ENCODE results near the gene SLC44A3. TPM values are rescaled to one million over a fixed set of nuclear protein-coding genes. Genes with fewer than 3 reads are reported as not detected.

Gene SLC44A3
- total and polyA plus RNA-seq, 9 of the 15 experiments (the other 6 are each of a cell fraction or from before 2014, with no cell fraction given) = not detected

- BruUV-seq (replicated peaks) = no TSS peak
- ATAC-seq (no peak), FAIRE-seq (no peak), DNase-seq (ENCODE audit: extremely low read depth in 1 of 4, low spot score in 3 of 4) (no peak)
- Histone ChIP-seq H4K20me1 (replicated peaks; ENCODE audit: control insufficient read depth, insufficient read depth, low read length) (no peaks in the 10 kb centered on the region), H3K4me2 (ENCODE audit: insufficient read depth, low read length) (no peak overlapping the region), H3K9me1 (ENCODE audit: control insufficient read depth, insufficient read depth, low read length) (no peaks in the 10 kb centered on the region), H3K36me3 (ENCODE audit: control insufficient read depth, insufficient read depth, low read length) (no peaks in the 10 kb centered on the region), H3K4me3 (no peak overlapping the region), H3K27me3 (ENCODE audit: control insufficient read depth in 2 of 2, insufficient read depth in 2 of 2, low read length in 2 of 2) (peaks cover 9 to 29% of the 10 kb centered on the region in 2 experiments; a peak in 4 of 5 replicates), H3K9me3 (replicated peaks; ENCODE audit: control insufficient read depth, insufficient read depth, low read depth, low read length) (no peaks in the 10 kb centered on the region), H3K9ac (ENCODE audit: insufficient read depth in 1 of 2, low read depth in 2 of 2, low read length in 2 of 2) (no peak overlapping the region), H3K79me2 (ENCODE audit: control insufficient read depth, insufficient read depth, low read length) (no peaks in the 10 kb centered on the region), H3K4me1 (replicated peaks in 1 of 2; ENCODE audit: control insufficient read depth in 2 of 2, insufficient read depth in 2 of 2, low read length in 2 of 2) (no peaks in the 10 kb centered on the region; a peak in 1 of 5 replicates), H3K27ac (ENCODE audit: extremely low read depth, low read depth, low read length) (no peak overlapping the region), H2AFZ (ENCODE audit: low read depth, low read length) (no peak overlapping the region)
- intact Hi-C loops (cut with micrococcal nuclease) = no loop called here
- TF ChIP-seq SNAPC5 (CRISPR knock-in tag; IDR thresholded peaks at IDR 0.05) = no peak
- no peak for TF ChIP-seq CHD1 (IDR thresholded peaks at IDR 0.05; ENCODE audit: low read length)
- TF ChIP-seq RBM25 (IDR thresholded peaks at IDR 0.05; ENCODE audit: low read depth, low read length, severe bottlenecking) = no peak
- no peak for TF ChIP-seq E2F3 (CRISPR knock-in tag; IDR thresholded peaks at IDR 0.05)
- WGBS (ENCODE audit: insufficient coverage, low coverage, missing lambda C conversion rate) = 3% methylated on average over 2 of the region's 2 CpGs
- CTCF ChIA-PET (ENCODE audit: low intra/inter-chr PET ratio) = interaction anchor here (0.7 kb wide), 1 partner anchor 11 kb away, joined by 6 read pairs; no protein-coding TSS in a partner anchor
- in situ Hi-C loops (cut with MboI) = no loop called here
- POLR2A ChIA-PET = no interaction called here
Observed at GRCh38 chr1:94908965-94909364, 88.8 kb downstream of the SLC44A3 start.

GRCh38 chr1:94909486-94909885, 89.3 kb downstream of the SLC44A3 start:
- BruUV-seq (replicated peaks) = no TSS peak
- Histone ChIP-seq H3K79me2 (ENCODE audit: control insufficient read depth, insufficient read depth, low read length) (no peaks in the 10 kb centered on the region), H3K4me2 (ENCODE audit: insufficient read depth, low read length) (no peak overlapping the region), H3K9ac (ENCODE audit: insufficient read depth in 1 of 2, low read depth in 2 of 2, low read length in 2 of 2) (no peak overlapping the region), H3K4me3 (no peak overlapping the region), H2AFZ (ENCODE audit: low read depth, low read length) (no peak overlapping the region), H3K9me1 (ENCODE audit: control insufficient read depth, insufficient read depth, low read length) (no peaks in the 10 kb centered on the region), H4K20me1 (replicated peaks; ENCODE audit: control insufficient read depth, insufficient read depth, low read length) (no peaks in the 10 kb centered on the region), H3K27ac (ENCODE audit: extremely low read depth, low read depth, low read length) (no peak overlapping the region), H3K4me1 (replicated peaks in 1 of 2; ENCODE audit: control insufficient read depth in 2 of 2, insufficient read depth in 2 of 2, low read length in 2 of 2) (no peaks in the 10 kb centered on the region; a peak in 1 of 5 replicates), H3K9me3 (replicated peaks; ENCODE audit: control insufficient read depth, insufficient read depth, low read depth, low read length) (no peaks in the 10 kb centered on the region), H3K27me3 (ENCODE audit: control insufficient read depth in 2 of 2, insufficient read depth in 2 of 2, low read length in 2 of 2) (peaks cover 12 to 32% of the 10 kb centered on the region in 2 experiments; a peak in 4 of 5 replicates), H3K36me3 (ENCODE audit: control insufficient read depth, insufficient read depth, low read length) (no peaks in the 10 kb centered on the region)
- POLR2A ChIA-PET = no interaction called here
- CTCF ChIA-PET (ENCODE audit: low intra/inter-chr PET ratio) = interaction anchor here (0.7 kb wide), 1 partner anchor 11 kb away, joined by 6 read pairs; no protein-coding TSS in a partner anchor
- intact Hi-C loops (cut with micrococcal nuclease) (no loop called here), in situ Hi-C loops (cut with MboI) (no loop called here)
- 0% methylated on average over 6 of the region's 6 CpGs for WGBS (ENCODE audit: insufficient coverage, low coverage, missing lambda C conversion rate)
- FAIRE-seq = no peak
- no peak for ATAC-seq
- no peak for TF ChIP-seq DLX4 (CRISPR knock-in tag; IDR thresholded peaks at IDR 0.05)
- TF ChIP-seq ZZZ3 (IDR thresholded peaks at IDR 0.05) = no peak
- no peak for TF ChIP-seq TAF9B (IDR thresholded peaks at IDR 0.05; ENCODE audit: partially characterized antibody)
- TF ChIP-seq ZBED1 (IDR thresholded peaks at IDR 0.05) = no peak
- no peak for TF ChIP-seq SREBF2 (CRISPR knock-in tag; IDR thresholded peaks at IDR 0.05)
- TF ChIP-seq EZH2 (IDR thresholded peaks at IDR 0.05; ENCODE audit: borderline replicate concordance, low read depth, low read length) = no peak
- no peak for DNase-seq (ENCODE audit: extremely low read depth in 1 of 4, low spot score in 3 of 4)

Measured in K562 (cell line).